ENCODE measurements around the gene PGM1.
"Not testable (repeated sequence)": the region's sequence is repeated elsewhere in the genome, so short reads cannot be mapped to it uniquely, and the experiment has no call there.

The PGM1 gene

GRCh38 chr1:63593303-63593885, at the start of gene PGM1:
PGM1 (plus strand) TSS chr1:63593411; CDS start chr1:63593489, 78 bp downstream.
- peak; percentile 37 for DNase-seq

- no peak for DNase-seq
Measured at GRCh38 chr1:63545780-63546179, 47.4 kb upstream of the PGM1 start.

DNA sequence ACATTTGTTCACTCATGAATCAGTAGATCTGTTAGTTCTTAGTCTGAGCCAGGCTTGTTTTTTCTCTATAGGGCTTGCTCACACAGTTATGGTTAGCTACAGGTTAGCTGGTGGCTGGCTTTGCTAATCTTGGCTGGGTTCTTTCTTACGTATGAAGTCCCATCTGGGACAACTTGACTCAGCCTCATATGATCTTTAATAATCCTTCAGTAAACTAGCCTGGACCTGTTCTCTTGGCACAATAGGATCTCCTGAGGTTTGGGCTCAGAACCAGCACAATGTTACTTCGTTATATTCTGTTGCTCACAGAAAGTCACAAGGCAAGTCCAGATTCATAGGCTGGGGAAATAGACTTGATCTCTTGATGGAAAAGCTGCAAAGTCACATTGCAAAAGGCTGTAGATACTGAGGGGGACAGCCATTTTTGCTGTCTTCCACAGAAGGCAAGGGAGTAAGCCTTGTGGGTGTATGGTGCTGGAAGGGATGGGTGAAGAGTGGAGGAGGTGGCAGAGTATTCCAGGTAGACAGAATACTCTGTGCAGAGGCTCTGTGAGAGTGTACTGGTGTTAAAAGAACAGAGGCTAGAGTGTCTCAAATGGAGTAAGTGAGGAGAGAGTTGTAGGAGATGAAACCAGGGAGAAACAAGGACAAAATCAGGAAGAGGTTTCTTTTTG, 45.5 kb upstream of the PGM1 start:
- DNase-seq = no peak

DNA sequence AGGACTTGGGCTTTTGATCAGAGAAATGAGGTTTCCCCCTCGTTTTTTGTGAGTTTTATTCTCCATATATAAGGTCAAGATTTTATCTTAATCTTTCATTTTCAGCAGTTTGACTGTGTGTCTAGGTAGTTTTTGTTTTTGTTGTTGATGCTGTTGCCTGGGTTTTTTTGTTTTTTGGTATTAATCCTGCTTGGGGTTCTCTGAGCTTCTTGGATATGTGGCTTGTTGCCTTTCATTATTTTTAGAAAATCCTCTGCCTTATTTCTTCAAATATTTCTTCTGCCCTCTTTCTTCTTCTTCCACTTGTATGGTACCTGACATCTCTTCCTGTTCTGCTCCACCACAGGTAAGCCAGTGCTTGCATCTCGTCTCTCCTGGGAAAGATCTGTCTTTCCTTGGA, 44.9 kb upstream of the PGM1 start:
- no peak for DNase-seq

GRCh38 chr1:63548877-63549276, 44.3 kb upstream of the PGM1 start:
- DNase-seq = no peak

GRCh38 chr1:63555480-63555879, 37.7 kb upstream of the PGM1 start:
- no peak for DNase-seq

- no peak for DNase-seq
Measured at GRCh38 chr1:63557365-63557987, 35.7 kb upstream of the PGM1 start.

DNA sequence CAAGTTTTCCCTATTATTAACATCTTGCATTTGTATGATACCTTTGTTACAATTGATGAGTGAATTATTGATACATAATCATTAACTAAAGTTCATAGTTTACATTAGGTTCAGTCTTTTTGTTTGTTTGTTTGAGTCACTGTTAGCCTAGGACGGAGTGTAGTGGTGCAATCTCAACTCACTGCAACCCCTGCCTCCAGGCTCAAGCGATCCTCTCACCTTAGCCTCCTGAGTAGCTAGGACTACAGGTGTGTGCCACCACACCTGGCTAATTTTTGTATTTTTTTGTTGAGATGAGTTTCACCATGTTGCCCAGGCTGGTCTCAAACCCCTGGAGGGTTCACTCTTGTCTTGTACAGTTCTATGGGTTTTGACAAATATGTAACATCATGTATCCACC, 33.9 kb upstream of the PGM1 start:
- DNase-seq = no peak

DNA sequence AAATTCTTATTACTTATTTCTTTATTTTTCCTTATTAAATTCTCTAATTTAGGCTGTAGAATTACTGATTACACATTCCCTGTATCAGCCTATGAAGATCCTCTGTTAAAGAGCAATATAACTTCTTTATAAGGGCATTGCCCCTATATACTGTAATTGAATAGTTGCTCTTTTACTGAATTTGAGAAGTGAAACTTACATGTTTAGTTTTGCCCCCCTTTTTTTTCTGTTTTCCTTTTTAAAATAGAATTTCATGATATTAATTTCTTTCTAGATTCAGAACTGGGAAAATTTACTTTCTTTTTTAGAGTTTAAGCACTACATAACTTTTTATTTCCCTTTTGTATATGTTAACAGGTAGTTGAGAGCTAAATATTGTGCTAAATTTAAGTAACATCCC, 29.5 kb upstream of the PGM1 start:
- no peak for DNase-seq

DNA sequence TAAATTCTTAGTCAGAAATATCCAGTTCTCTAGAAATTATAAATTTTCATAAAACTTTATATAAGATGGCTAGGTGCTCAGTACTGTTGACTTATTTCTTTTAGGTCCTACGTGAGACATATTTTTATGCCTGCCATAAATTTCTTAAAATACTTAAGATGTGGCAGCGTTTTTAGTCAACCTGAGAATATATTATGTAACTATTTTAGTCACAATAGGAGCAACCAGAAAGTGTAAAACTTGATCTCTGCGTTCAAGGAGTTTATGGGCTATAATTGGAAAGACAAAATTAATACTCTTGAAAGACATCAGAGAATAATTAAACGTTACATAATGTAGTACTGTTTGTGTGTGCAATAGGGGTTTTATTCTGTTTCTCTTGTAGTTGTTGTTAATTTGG, 24.1 kb upstream of the PGM1 start:
- DNase-seq = no peak

DNA sequence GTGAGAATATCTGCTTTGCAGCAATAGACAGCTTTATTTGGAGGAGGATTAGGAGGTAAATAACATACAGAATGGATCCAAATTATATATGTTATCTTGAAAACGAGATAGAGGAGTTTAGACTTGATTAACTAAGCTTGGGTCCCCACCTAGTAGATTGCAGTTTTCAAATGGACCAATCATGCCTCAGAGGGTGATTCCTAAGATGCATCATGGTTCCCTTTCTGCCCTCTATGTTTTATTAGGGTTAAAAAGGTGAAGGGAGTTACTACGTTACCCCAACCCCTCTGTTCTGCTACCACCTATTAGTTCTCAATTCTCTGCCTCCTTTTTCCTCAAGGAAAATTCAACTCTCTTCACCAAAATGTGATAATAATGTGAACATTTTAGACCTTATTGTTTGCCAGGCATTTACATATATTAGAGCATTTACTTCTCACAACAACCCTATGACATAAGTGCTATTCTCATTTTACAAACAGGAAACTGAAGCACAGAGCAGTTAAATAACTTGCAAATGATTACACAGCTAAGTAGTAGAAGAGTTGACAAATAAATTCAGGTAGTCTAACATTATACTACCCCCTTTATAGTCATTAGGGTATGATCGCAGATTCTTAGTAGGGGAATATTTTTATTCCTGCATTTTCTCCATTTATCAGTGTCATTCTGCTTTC, 23.4 kb upstream of the PGM1 start:
- DNase-seq = no peak

GRCh38 chr1:63572686-63573085, 20.5 kb upstream of the PGM1 start:
- DNase-seq = not testable (repeated sequence)

- not testable (repeated sequence) for DNase-seq
Measured at GRCh38 chr1:63574203-63574796, 18.9 kb upstream of the PGM1 start.

DNA sequence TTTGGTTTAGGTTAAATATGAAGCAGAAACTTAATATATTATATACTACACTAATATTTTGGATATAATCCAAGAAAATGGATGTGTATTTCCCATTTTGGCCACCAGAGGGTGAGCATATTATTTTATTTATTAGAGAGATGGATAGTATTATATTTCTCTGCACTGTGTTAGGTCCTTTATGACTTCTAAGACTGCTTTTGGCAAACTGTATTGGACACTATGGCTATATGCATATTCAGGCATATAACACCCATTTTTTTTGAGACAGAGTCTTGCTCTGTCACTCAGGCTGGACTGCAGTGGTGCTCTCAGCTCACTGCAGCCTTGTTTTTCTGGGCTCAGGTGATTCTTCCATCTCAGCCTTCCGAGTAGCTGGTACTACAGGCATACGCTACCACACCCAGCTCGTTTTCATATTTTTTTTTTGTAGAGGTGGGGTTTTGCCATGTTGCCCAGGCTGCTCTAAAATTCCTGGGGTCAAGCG, 17.8 kb upstream of the PGM1 start:
- no peak for DNase-seq

- DNase-seq = not testable (repeated sequence)
Measured at GRCh38 chr1:63586326-63586725, 6.9 kb upstream of the PGM1 start.

- no peak for DNase-seq
Measured at GRCh38 chr1:63590166-63590560, 3.0 kb upstream of the PGM1 start.

DNA sequence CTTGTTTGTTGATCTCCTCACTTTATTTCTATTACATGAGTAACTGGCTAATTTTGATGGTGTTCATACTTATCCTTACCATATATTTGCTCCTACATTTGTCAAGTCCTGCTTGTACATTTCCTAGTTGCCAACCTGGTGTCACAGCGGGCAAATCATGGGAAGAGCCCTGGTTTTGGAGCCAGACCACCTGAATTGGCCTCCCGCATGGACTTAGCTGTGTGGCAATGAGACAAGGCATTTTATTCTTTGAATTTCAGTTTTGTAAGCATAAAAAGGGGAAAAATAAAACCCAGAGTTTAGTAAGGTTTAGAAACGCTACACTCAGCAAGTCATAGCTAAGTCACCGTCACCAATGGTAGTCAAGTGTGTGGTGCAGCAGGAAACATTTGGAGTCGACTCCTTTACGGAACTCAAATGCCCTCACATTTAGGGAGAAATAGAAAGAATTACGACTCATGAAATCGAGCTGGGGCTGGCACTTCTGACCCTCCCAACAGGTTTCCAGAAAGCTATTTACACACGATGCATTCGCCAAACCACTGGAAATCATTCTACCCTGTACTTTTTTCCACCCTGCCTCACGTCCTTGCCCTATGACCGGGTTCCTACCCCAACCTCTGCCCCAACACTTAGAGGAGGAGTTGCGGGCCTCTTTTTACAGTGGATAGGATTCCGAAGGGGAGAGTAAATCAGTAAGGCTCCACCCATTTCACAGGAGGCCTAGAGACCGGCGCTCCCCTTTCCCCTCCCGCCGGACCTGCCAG, 492 bp upstream of the PGM1 start:
- DNase-seq = no peak

GRCh38 chr1:63593886-63594605, 835 bp downstream of the PGM1 start:
- DNase-seq = peak; percentile 42

DNA sequence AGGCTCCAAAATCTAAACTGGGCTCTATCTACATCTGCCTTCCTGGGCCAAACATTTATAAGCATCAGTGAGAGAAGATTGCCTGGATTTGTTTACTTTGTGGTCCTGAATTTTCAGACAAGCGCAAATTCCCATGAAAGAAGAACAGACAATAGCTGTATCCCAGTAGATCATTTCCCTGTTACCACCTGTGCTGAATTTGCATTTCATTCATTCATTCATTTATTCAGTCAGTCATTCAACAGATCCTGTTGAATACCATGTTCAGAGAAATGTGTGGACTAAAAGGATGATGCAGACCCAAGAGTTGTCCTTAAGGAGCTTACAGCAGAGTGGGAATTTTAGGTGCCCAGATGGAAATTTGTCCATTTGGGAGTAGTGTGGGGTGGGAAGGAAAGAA, 2.2 kb downstream of the PGM1 start:
- no peak for DNase-seq

- no peak for DNase-seq
Measured at GRCh38 chr1:63599799-63600198, 6.6 kb downstream of the PGM1 start.

DNA sequence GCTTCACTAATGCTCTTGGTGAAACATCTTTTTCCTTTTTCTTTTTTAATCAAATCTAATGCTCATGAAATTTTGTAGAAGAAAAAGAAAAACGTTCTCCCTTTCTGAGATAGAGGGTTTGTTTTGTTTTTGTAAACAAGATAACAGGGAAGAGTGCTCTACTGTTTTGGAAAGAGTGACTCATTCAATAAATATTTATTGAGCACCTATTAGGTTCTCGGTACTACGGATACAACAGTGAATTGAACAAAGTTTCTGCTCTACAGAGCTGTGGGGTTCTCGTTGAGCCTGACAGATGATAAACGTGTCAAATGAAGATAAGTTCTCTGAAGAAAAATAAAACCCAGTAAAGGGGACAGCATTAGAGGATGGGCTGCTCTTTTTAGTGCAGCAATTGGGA, 7.0 kb downstream of the PGM1 start:
- no peak for DNase-seq

- DNase-seq = no peak
Measured at GRCh38 chr1:63601061-63601460, 7.8 kb downstream of the PGM1 start.

All from GOT3 (cell line).